Measurements from ENCODE around the gene KLF17. TPM values are rescaled to one million over a fixed set of nuclear protein-coding genes. Genes with fewer than 3 reads are reported as not detected.

Gene KLF17
- under 0.01 TPM in 1 of 2 replicates, not detected in the other for total RNA-seq

DNA sequence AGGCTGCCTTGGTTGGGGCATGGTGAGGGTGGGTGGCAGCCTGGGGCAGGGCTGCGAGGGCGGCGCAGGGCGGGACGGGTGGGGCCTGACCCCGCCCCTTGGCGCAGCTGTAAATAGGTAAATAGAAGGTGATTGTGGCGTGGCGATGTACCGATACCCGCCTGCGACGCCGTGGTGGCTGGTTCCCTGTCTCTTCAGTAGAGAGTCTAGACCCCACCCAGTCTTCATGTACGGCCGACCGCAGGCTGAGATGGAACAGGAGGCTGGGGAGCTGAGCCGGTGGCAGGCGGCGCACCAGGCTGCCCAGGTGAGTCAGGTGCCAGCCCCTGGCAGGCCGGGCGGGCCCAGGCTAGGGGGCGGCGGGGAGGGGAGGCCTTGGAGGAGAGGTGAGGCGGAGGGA lies at the start of gene KLF17:
Gene KLF17 (plus strand): TSS at position 140 of the 400 bp plus-strand sequence. CDS start 87 bp downstream, at position 227.

GRCh38 chr1:44141531-44141930 lies 22.9 kb downstream of the KLF17 start, which contains the start of gene KLF18:
KLF18 (minus strand) TSS chr1:44141631; CDS start chr1:44141631, 0 bp downstream.

Other genes starting within 250 kb of the KLF17 start
- gene ARTN, start 185.0 kb upstream of the KLF17 start, total RNA-seq, result not detected in 2 replicates
- 18.0 and 24.4 TPM in 2 replicates for gene IPO13, start 171.9 kb upstream of the KLF17 start, total RNA-seq
- 6.5 and 23.9 TPM in 2 replicates for gene DPH2, start 148.8 kb upstream of the KLF17 start, total RNA-seq
- gene ATP6V0B, start 143.9 kb upstream of the KLF17 start, total RNA-seq, result 72.8 and 127 TPM in 2 replicates
- gene B4GALT2, start 139.6 kb upstream of the KLF17 start, total RNA-seq, result 98.6 and 106 TPM in 2 replicates
- 0.43 and 2.2 TPM in 2 replicates for gene CCDC24, start 127.2 kb upstream of the KLF17 start, total RNA-seq
- gene SLC6A9, start 87.4 kb upstream of the KLF17 start, total RNA-seq, result 11.6 and 16.0 TPM in 2 replicates
- not detected in 2 replicates for gene KLF18, start 22.8 kb downstream of the KLF17 start, total RNA-seq
- 17.0 and 32.8 TPM in 2 replicates for gene DMAP1, start 94.7 kb downstream of the KLF17 start, total RNA-seq
- 51.8 and 73.3 TPM in 2 replicates for gene ERI3, start 236.4 kb downstream of the KLF17 start, total RNA-seq

All from pericardium fibroblast (primary cell).